SK-N-SH treated with all-trans-retinoic acid at 6 μM for 48 hours (cell line): ENCODE results near the gene SCAMP1.
A peak's percentile ranks its signal among the peaks of the same experiment; 100 is the strongest.

Source experiments
- ATAC-seq: fragments of 200-7000 bp; cut with Tn5 transposase; 3 replicates; pipeline ENCODE4 v1.9.1; 2020; ENCODE audit warnings: mild to moderate bottlenecking, moderate library complexity
- ARNTL ChIP-seq: fragments of 450-650 bp; formaldehyde crosslinking; IDR thresholded peaks from 2 replicates; pipeline ENCODE4 v1.5.0; 2020; ENCODE audit warnings: low read depth, mild to moderate bottlenecking, moderate library complexity, borderline replicate concordance
- BACH2 ChIP-seq: fragments of 250-450 bp; sonication (Bioruptor Pico); IDR thresholded peaks from 2 replicates; pipeline ENCODE4 v1.9.0; 2021; ENCODE audit warnings: mild to moderate bottlenecking, borderline replicate concordance
- CREB5 ChIP-seq: fragments of 250-450 bp; sonication (Bioruptor Pico); IDR thresholded peaks from 2 replicates; pipeline ENCODE4 v1.5.1; 2020; ENCODE audit warnings: low read depth, mild to moderate bottlenecking, moderate library complexity
- CSDC2 ChIP-seq: fragments of 250-450 bp; sonication (Bioruptor Pico); IDR thresholded peaks from 2 replicates; pipeline ENCODE4 v1.5.0; 2020; ENCODE audit warnings: mild to moderate bottlenecking, moderate library complexity
- CSRNP3 ChIP-seq: fragments of 250-450 bp; sonication (Bioruptor Pico); IDR thresholded peaks from 2 replicates; pipeline ENCODE4 v1.5.1; 2021; ENCODE audit warnings: mild to moderate bottlenecking, moderate library complexity
- ESRRG ChIP-seq: fragments of 250-450 bp; sonication (Bioruptor Pico); IDR thresholded peaks from 2 replicates; pipeline ENCODE4 v1.6.1; 2021; ENCODE audit warnings: mild to moderate bottlenecking
- GLIS3 ChIP-seq: fragments of 250-450 bp; sonication (Bioruptor Pico); IDR thresholded peaks from 2 replicates; pipeline ENCODE4 v1.5.0; 2020; ENCODE audit warnings: mild to moderate bottlenecking, moderate library complexity
- ISL1 ChIP-seq: fragments of 250-450 bp; sonication (Bioruptor Pico); IDR thresholded peaks from 2 replicates; pipeline ENCODE4 v2.1.2; 2022; ENCODE audit warnings: mild to moderate bottlenecking, moderate library complexity
- PATZ1 ChIP-seq: fragments of 250-450 bp; sonication (Bioruptor Pico); IDR thresholded peaks from 2 replicates; pipeline ENCODE4 v1.8.0; 2020; ENCODE audit warnings: mild to moderate bottlenecking, moderate library complexity, borderline replicate concordance
- POU6F1 ChIP-seq: fragments of 250-450 bp; sonication (Bioruptor Pico); IDR thresholded peaks from 2 replicates; pipeline ENCODE4 v1.8.0; 2021; ENCODE audit warnings: low read depth, mild to moderate bottlenecking, moderate library complexity, borderline replicate concordance
- PPARA ChIP-seq: fragments of 250-450 bp; sonication (Bioruptor Pico); IDR thresholded peaks from 2 replicates; pipeline ENCODE4 v1.5.0; 2020; ENCODE audit warnings: mild to moderate bottlenecking, borderline replicate concordance
- RARB ChIP-seq: fragments of 250-450 bp; sonication (Bioruptor Pico); IDR thresholded peaks from 2 replicates; pipeline ENCODE4 v1.8.0; 2021; ENCODE audit warnings: mild to moderate bottlenecking, moderate library complexity
- SNAI2 ChIP-seq: fragments of 250-450 bp; sonication (Bioruptor Pico); IDR thresholded peaks from 2 replicates; pipeline ENCODE4 v1.5.0; 2020; ENCODE audit warnings: mild to moderate bottlenecking, moderate library complexity
- TOX ChIP-seq: fragments of 250-450 bp; sonication (Bioruptor Pico); IDR thresholded peaks from 2 replicates; pipeline ENCODE4 v1.8.0; 2021; ENCODE audit warnings: mild to moderate bottlenecking, moderate library complexity, borderline replicate concordance
- TSHZ2 ChIP-seq: fragments of 250-450 bp; sonication (Bioruptor Pico); IDR thresholded peaks from 2 replicates; pipeline ENCODE4 v1.5.0; 2020; ENCODE audit warnings: mild to moderate bottlenecking, moderate library complexity
- ZC3H10 ChIP-seq: fragments of 250-450 bp; sonication (Bioruptor Pico); IDR thresholded peaks from 2 replicates; pipeline ENCODE4 v1.5.1; 2021; ENCODE audit warnings: mild to moderate bottlenecking, moderate library complexity
- ZFP3 ChIP-seq: fragments of 250-450 bp; sonication (Bioruptor Pico); IDR thresholded peaks from 2 replicates; pipeline ENCODE4 v1.5.0; 2020; ENCODE audit warnings: mild to moderate bottlenecking, moderate library complexity
- ZFP30 ChIP-seq: fragments of 450-650 bp; formaldehyde crosslinking; IDR thresholded peaks from 2 replicates; pipeline ENCODE4 v1.5.0; 2022; ENCODE audit warnings: mild to moderate bottlenecking, moderate library complexity
- ZNF565 ChIP-seq: fragments of 450-650 bp; formaldehyde crosslinking; conservative IDR thresholded peaks from 2 replicates; pipeline ENCODE4 v1.5.0; 2020; ENCODE audit warnings: low read depth, mild to moderate bottlenecking, moderate library complexity
- ZNF70 ChIP-seq: fragments of 450-650 bp; formaldehyde crosslinking; IDR thresholded peaks from 2 replicates; pipeline ENCODE4 v1.5.0; 2020; ENCODE audit warnings: mild to moderate bottlenecking, moderate library complexity
- ZNF8 ChIP-seq: fragments of 450-650 bp; formaldehyde crosslinking; IDR thresholded peaks from 2 replicates; pipeline ENCODE4 v1.5.0; 2020; ENCODE audit warnings: mild to moderate bottlenecking, moderate library complexity

The SCAMP1 gene

GRCh38 chr5:78500028-78500427 lies 139.6 kb downstream of the SCAMP1 start:
- TF ChIP-seq CSRNP3 (CRISPR knock-in tag), result no peak
- TF ChIP-seq PATZ1 (CRISPR knock-in tag), result no peak
- no peak for TF ChIP-seq ZNF565 (CRISPR knock-in tag)
- no peak for TF ChIP-seq GLIS3 (CRISPR knock-in tag)
- TF ChIP-seq RARB (CRISPR knock-in tag), result no peak
- TF ChIP-seq SNAI2 (CRISPR knock-in tag), result no peak
- no peak for TF ChIP-seq CSDC2 (CRISPR knock-in tag)
- TF ChIP-seq BACH2 (CRISPR knock-in tag), result no peak
- no peak for TF ChIP-seq TOX (CRISPR knock-in tag)
- no peak for TF ChIP-seq ESRRG (CRISPR knock-in tag)
- no peak for TF ChIP-seq ARNTL (CRISPR knock-in tag)
- TF ChIP-seq ZFP30 (CRISPR knock-in tag), result no peak
- TF ChIP-seq PPARA, result no peak
- no peak for TF ChIP-seq POU6F1 (CRISPR knock-in tag)
- no peak for TF ChIP-seq ZC3H10
- TF ChIP-seq ISL1, result no peak
- no peak for ATAC-seq

GRCh38 chr5:78500871-78501270 lies 140.5 kb downstream of the SCAMP1 start:
- ATAC-seq, result no peak
- no peak for TF ChIP-seq BACH2 (CRISPR knock-in tag)
- no peak for TF ChIP-seq ZFP3 (CRISPR knock-in tag)
- no peak for TF ChIP-seq TSHZ2 (CRISPR knock-in tag)
- TF ChIP-seq ESRRG (CRISPR knock-in tag), result no peak
- TF ChIP-seq ZNF8 (CRISPR knock-in tag), result no peak
- no peak for TF ChIP-seq ZFP30 (CRISPR knock-in tag)
- TF ChIP-seq RARB (CRISPR knock-in tag), result no peak

GRCh38 chr5:78501411-78502352 lies 141.3 kb downstream of the SCAMP1 start:
- TF ChIP-seq POU6F1 (CRISPR knock-in tag) (0 out of 2 replicates have a peak, but pooled peaks have one; percentile 15), ISL1 (peak; percentile 97), CREB5 (CRISPR knock-in tag) (peak; percentile 68; the same call in 1 of the 2 replicates), PPARA (no peak), ZNF70 (no peak), RARB (CRISPR knock-in tag) (peak; percentile 63; the same call in 1 of the 2 replicates), ZFP3 (CRISPR knock-in tag) (no peak), ZFP30 (CRISPR knock-in tag) (no peak), SNAI2 (CRISPR knock-in tag) (no peak), TSHZ2 (CRISPR knock-in tag) (no peak), ZC3H10 (peak; percentile 82), TOX (CRISPR knock-in tag) (peak; percentile 75; the same call in 1 of the 2 replicates)

More at GRCh38 chr5:78501411-78502352, 141.3 kb downstream of the SCAMP1 start:
- peak; percentile 10; the same call in 2 of the 3 replicates for ATAC-seq
